WTC11 (cell line): ENCODE results near the gene TMEM151B. TPM values are rescaled to one million over a fixed set of nuclear protein-coding genes. Genes with fewer than 3 reads are reported as not detected.

Experiments
- CDX4 ChIP-seq: fragments of 250-450 bp; sonication (Bioruptor Pico); IDR thresholded peaks from 2 replicates; pipeline ENCODE4 v1.9.0; 2021; ENCODE audit warnings: moderate library complexity, mild to moderate bottlenecking, inconsistent platforms, borderline replicate concordance
- CREB1 ChIP-seq: sonication (generic); formaldehyde crosslinking; IDR thresholded peaks from 2 replicates; pipeline ENCODE4 v1.8.0; 2023; ENCODE audit warnings: mild to moderate bottlenecking, missing genetic modification reagents
- E2F4 ChIP-seq: sonication (generic); formaldehyde crosslinking; IDR thresholded peaks from 2 replicates; pipeline ENCODE4 v1.8.1; 2022; ENCODE audit warnings: low read depth, mild to moderate bottlenecking, moderate library complexity, missing genetic modification reagents, borderline replicate concordance
- E2F5 ChIP-seq: sonication (generic); formaldehyde crosslinking; IDR thresholded peaks from 2 replicates; pipeline ENCODE4 v1.8.1; 2022; ENCODE audit warnings: mild to moderate bottlenecking, moderate library complexity, missing genetic modification reagents
- ETV6 ChIP-seq: sonication (generic); formaldehyde crosslinking; IDR thresholded peaks from 2 replicates; pipeline ENCODE4 v1.8.1; 2022; ENCODE audit warnings: mild to moderate bottlenecking, missing genetic modification reagents
- FOXP4 ChIP-seq: sonication (generic); formaldehyde crosslinking; IDR thresholded peaks from 2 replicates; pipeline ENCODE4 v1.8.0; 2022; ENCODE audit warnings: mild to moderate bottlenecking, missing genetic modification reagents
- KAT7 ChIP-seq: sonication (generic); formaldehyde crosslinking; IDR thresholded peaks from 2 replicates; pipeline ENCODE4 v1.8.1; 2023; ENCODE audit warnings: missing genetic modification reagents, mild to moderate bottlenecking, borderline replicate concordance
- MLX ChIP-seq: sonication (generic); formaldehyde crosslinking; IDR thresholded peaks from 2 replicates; pipeline ENCODE4 v1.8.1; 2023; ENCODE audit warnings: mild to moderate bottlenecking, missing genetic modification reagents, moderate library complexity
- MXD4 ChIP-seq: fragments of 250-450 bp; sonication (Bioruptor Pico); IDR thresholded peaks from 2 replicates; pipeline ENCODE4 v1.8.0; 2021; ENCODE audit warnings: mild to moderate bottlenecking, moderate library complexity, borderline replicate concordance
- MYBL2 ChIP-seq: sonication (generic); formaldehyde crosslinking; IDR thresholded peaks from 2 replicates; pipeline ENCODE4 v1.8.1; 2023; ENCODE audit warnings: mild to moderate bottlenecking, moderate library complexity, missing genetic modification reagents
- NFE2L1 ChIP-seq: sonication (generic); formaldehyde crosslinking; IDR thresholded peaks from 2 replicates; pipeline ENCODE4 v1.8.1; 2023; ENCODE audit warnings: missing genetic modification reagents
- NR1H2 ChIP-seq: sonication (generic); formaldehyde crosslinking; IDR thresholded peaks from 2 replicates; pipeline ENCODE4 v1.9.0; 2021; ENCODE audit warnings: mild to moderate bottlenecking, moderate library complexity, missing genetic modification reagents
- PREB ChIP-seq: sonication (generic); formaldehyde crosslinking; IDR thresholded peaks from 2 replicates; pipeline ENCODE4 v1.8.1; 2022; ENCODE audit warnings: mild to moderate bottlenecking, missing genetic modification reagents, moderate library complexity, borderline replicate concordance
- STAT6 ChIP-seq: sonication (generic); formaldehyde crosslinking; conservative IDR thresholded peaks from 2 replicates; pipeline ENCODE4 v1.8.1; 2023; ENCODE audit warnings: mild to moderate bottlenecking, low read depth, missing genetic modification reagents, moderate library complexity
- TP53 ChIP-seq: sonication (generic); formaldehyde crosslinking; IDR thresholded peaks from 2 replicates; pipeline ENCODE4 v1.8.1; 2023; ENCODE audit warnings: mild to moderate bottlenecking, missing genetic modification reagents
- USF1 ChIP-seq: sonication (generic); formaldehyde crosslinking; IDR thresholded peaks from 2 replicates; pipeline ENCODE4 v1.8.0; 2022; ENCODE audit warnings: mild to moderate bottlenecking, missing genetic modification reagents
- ZBTB21 ChIP-seq: sonication (generic); formaldehyde crosslinking; IDR thresholded peaks from 2 replicates; pipeline ENCODE4 v1.8.1; 2023; ENCODE audit warnings: mild to moderate bottlenecking, missing genetic modification reagents, borderline replicate concordance
- ZMAT4 ChIP-seq: fragments of 250-450 bp; sonication (Bioruptor Pico); IDR thresholded peaks from 2 replicates; pipeline ENCODE4 v1.9.0; 2021; ENCODE audit warnings: mild to moderate bottlenecking
- ZNF121 ChIP-seq: sonication (generic); formaldehyde crosslinking; IDR thresholded peaks from 2 replicates; pipeline ENCODE4 v1.8.0; 2023; ENCODE audit warnings: missing genetic modification reagents
- ZNF138 ChIP-seq: sonication (generic); formaldehyde crosslinking; conservative IDR thresholded peaks from 2 replicates; pipeline ENCODE4 v1.8.1; 2022; ENCODE audit warnings: mild to moderate bottlenecking, moderate library complexity, missing genetic modification reagents
- ZNF219 ChIP-seq: sonication (generic); formaldehyde crosslinking; IDR thresholded peaks from 2 replicates; pipeline ENCODE4 v1.8.0; 2023; ENCODE audit warnings: missing genetic modification reagents, mild to moderate bottlenecking, borderline replicate concordance
- ZNF232 ChIP-seq: sonication (generic); formaldehyde crosslinking; IDR thresholded peaks from 2 replicates; pipeline ENCODE4 v1.8.0; 2022; ENCODE audit warnings: mild to moderate bottlenecking, missing genetic modification reagents
- ZNF317 ChIP-seq: sonication (generic); formaldehyde crosslinking; IDR thresholded peaks from 2 replicates; pipeline ENCODE4 v1.8.1; 2023; ENCODE audit warnings: low read depth, mild to moderate bottlenecking, moderate library complexity, missing genetic modification reagents, borderline replicate concordance
- ZNF396 ChIP-seq: fragments of 250-450 bp; sonication (Bioruptor Pico); IDR thresholded peaks from 2 replicates; pipeline ENCODE4 v1.8.0; 2021; ENCODE audit warnings: mild to moderate bottlenecking, moderate library complexity, borderline replicate concordance
- ZNF423 ChIP-seq: fragments of 250-450 bp; sonication (Bioruptor Pico); IDR thresholded peaks from 2 replicates; pipeline ENCODE4 v2.1.2; 2022; ENCODE audit warnings: mild to moderate bottlenecking, moderate library complexity
- ZSCAN18 ChIP-seq: fragments of 250-450 bp; sonication (Bioruptor Pico); IDR thresholded peaks from 2 replicates; pipeline ENCODE4 v2.1.2; 2022; ENCODE audit warnings: mild to moderate bottlenecking, moderate library complexity
- total RNA-seq: library from RNA; stranded (reverse); gene quantifications from 3 replicates; pipeline ENCODE4 v1.2.3, GENCODE V29; 2021

Gene TMEM151B
- total RNA-seq, 1 experiment from 2014 or later, result 5.5 TPM

GRCh38 chr6:44223319-44224028, 46.8 kb upstream of the TMEM151B start, which contains the start of gene SLC29A1 (continued):
- TF ChIP-seq FOXP4 (CRISPR knock-in tag) (peak; percentile 71; the same call in 1 of the 2 replicates), CDX4 (CRISPR knock-in tag) (no peak), NR1H2 (no peak), USF1 (CRISPR knock-in tag) (peak; percentile 36), MYBL2 (CRISPR knock-in tag) (no peak), E2F5 (CRISPR knock-in tag) (0 out of 2 replicates have a peak, but pooled peaks have one; percentile 55), KAT7 (CRISPR knock-in tag) (no peak), ZNF423 (CRISPR knock-in tag) (peak; percentile 85), ZNF396 (no peak), ZMAT4 (CRISPR knock-in tag) (no peak), TP53 (CRISPR knock-in tag) (0 out of 2 replicates have a peak, but pooled peaks have one; percentile 79), ZSCAN18 (CRISPR knock-in tag) (no peak), STAT6 (no peak), ZNF219 (CRISPR knock-in tag) (no peak), ETV6 (peak; percentile 84), NFE2L1 (no peak), E2F4 (CRISPR knock-in tag) (peak; percentile 66; the same call in 1 of the 2 replicates), MLX (CRISPR knock-in tag) (no peak), ZNF138 (CRISPR knock-in tag) (no peak), ZNF232 (CRISPR knock-in tag) (peak; percentile 54; the same call in 1 of the 2 replicates), CREB1 (CRISPR knock-in tag) (no peak), ZNF121 (CRISPR knock-in tag) (no peak), MXD4 (CRISPR knock-in tag) (no peak), ZNF317 (CRISPR knock-in tag) (0 out of 2 replicates have a peak, but pooled peaks have one; percentile 28), ZBTB21 (CRISPR knock-in tag) (no peak), PREB (CRISPR knock-in tag) (no peak)
